A673 (cell line): ENCODE data around the gene GPC6. TPM values are rescaled to one million over a fixed set of nuclear protein-coding genes. Genes with fewer than 3 reads are reported as not detected.

Source experiments
- BruUV-seq: library from RNA; stranded (reverse); fragments of 400-500 nt; replicated peaks from 2 replicates; lab custom pipeline; 2021; lab: Mats Ljungman, UMichigan
- CTCF ChIA-PET: fragments of 300-600 bp; sonication (Branson Sonifier 250); formaldehyde crosslinking; loops from one replicate; lab custom pipeline; 2022; ENCODE audit warnings: antibody characterized with exemption; lab: Charles Lee
- POLR2A ChIA-PET: fragments of 300-600 bp; sonication (Branson Sonifier 250); formaldehyde crosslinking; loops from one replicate; lab custom pipeline; 2022; ENCODE audit warnings: antibody characterized with exemption; ENCODE audit not compliant: low non-redundant PET; lab: Charles Lee
- DNase-seq: peaks from one replicate; pipeline ENCODE4 v3.0.0-alpha.2; 2015; ENCODE audit warnings: low spot score
- H3K27ac ChIP-seq: fragments of 200-600 bp; sonication (generic); 2 replicates; pipeline ENCODE4 v1.5.1; 2016; ENCODE audit warnings: mixed run types, low read depth, mild to moderate bottlenecking, mixed read lengths, antibody characterized with exemption, low read length; ENCODE audit not compliant: poor library complexity, severe bottlenecking
- H3K27me3 ChIP-seq: fragments of 200-600 bp; sonication (generic); replicated peaks from 2 replicates; pipeline ENCODE4 v1.6.1; 2017; ENCODE audit warnings: mixed run types, low read depth, mild to moderate bottlenecking, mixed read lengths, antibody characterized with exemption, low read length; ENCODE audit not compliant: insufficient read depth, poor library complexity
- H3K36me3 ChIP-seq: fragments of 200-600 bp; sonication (generic); 2 replicates; pipeline ENCODE4 v1.6.1; 2016; ENCODE audit warnings: mixed run types, mild to moderate bottlenecking, mixed read lengths, antibody characterized with exemption, low read length; ENCODE audit not compliant: insufficient read depth, poor library complexity, severe bottlenecking
- H3K4me1 ChIP-seq: fragments of 200-600 bp; sonication (generic); 2 replicates; pipeline ENCODE4 v1.6.1; 2017; ENCODE audit warnings: mixed run types, mild to moderate bottlenecking, mixed read lengths, antibody characterized with exemption, low read length; ENCODE audit not compliant: insufficient read depth, poor library complexity, severe bottlenecking
- H3K4me3 ChIP-seq: fragments of 200-600 bp; sonication (generic); 2 replicates; pipeline ENCODE4 v1.5.1; 2016; ENCODE audit warnings: low read depth, mixed run types, mild to moderate bottlenecking, mixed read lengths, low read length; ENCODE audit not compliant: poor library complexity, severe bottlenecking
- H3K9me3 ChIP-seq: fragments of 200-600 bp; sonication (generic); 2 replicates; pipeline ENCODE4 v1.6.1; 2016; ENCODE audit warnings: mixed run types, low read depth, mild to moderate bottlenecking, mixed read lengths, antibody characterized with exemption, low read length; ENCODE audit not compliant: poor library complexity, severe bottlenecking
- CTCF ChIP-seq: fragments of 300-800, 200-600 bp; sonication (generic); conservative IDR thresholded peaks from 2 replicates; pipeline ENCODE4 v1.5.1; 2017; ENCODE audit warnings: low read depth, mild to moderate bottlenecking, antibody characterized with exemption, low read length, moderate library complexity, mixed read lengths
- EZH2 ChIP-seq: fragments of 200-600 bp; sonication (generic); IDR thresholded peaks from 2 replicates; pipeline ENCODE4 v1.6.1; 2017; ENCODE audit warnings: borderline replicate concordance, low read depth, mild to moderate bottlenecking, mixed read lengths, antibody characterized with exemption, low read length; ENCODE audit not compliant: poor library complexity, severe bottlenecking
- intact Hi-C: fragments of 100-400 bp; cut with micrococcal nuclease; formaldehyde crosslinking; loops from one replicate; pipeline ENCODE4 v1.10.0; 2022; ENCODE audit not compliant: unreplicated experiment
- total RNA-seq: library from RNA; stranded (reverse); gene quantifications from 2 replicates; pipeline ENCODE4 v1.2.3, GENCODE V29; 2021

GPC6 gene
- total RNA-seq, 1 experiment from 2014 or later: 23.3 TPM

GRCh38 chr13:93266681-93267080 is 40.1 kb downstream of the GPC6 start:
- no peak for DNase-seq
- CTCF ChIA-PET: no interaction called here
- no peak for TF ChIP-seq EZH2
- no peak for TF ChIP-seq CTCF
- Histone ChIP-seq H3K4me1 (peaks cover 67% of the 10 kb centered on the region), H3K27me3 (no peaks in the 10 kb centered on the region), H3K9me3 (no peaks in the 10 kb centered on the region), H3K36me3 (no peaks in the 10 kb centered on the region), H3K27ac (no peak overlapping the region), H3K4me3 (no peak overlapping the region)
- no TSS peak for BruUV-seq
- intact Hi-C loops: no loop called here
- POLR2A ChIA-PET: no interaction called here

- ChIA-PET CTCF (no interaction called here), POLR2A (no interaction called here)
- no TSS peak for BruUV-seq
- Histone ChIP-seq H3K9me3 (no peaks in the 10 kb centered on the region), H3K36me3 (no peaks in the 10 kb centered on the region), H3K27ac (no peak overlapping the region), H3K27me3 (no peaks in the 10 kb centered on the region), H3K4me1 (peaks cover 59% of the 10 kb centered on the region), H3K4me3 (no peak overlapping the region)
- intact Hi-C loops: no loop called here
- no peak for DNase-seq
- TF ChIP-seq EZH2: no peak
- no peak for TF ChIP-seq CTCF
Observed at GRCh38 chr13:93268327-93269028, 41.9 kb downstream of the GPC6 start.

GRCh38 chr13:93270769-93271742 is 44.4 kb downstream of the GPC6 start:
- TF ChIP-seq EZH2 (no peak), CTCF (no peak)
- H3K4me1 ChIP-seq: peaks cover 51% of the 10 kb centered on the region
- H3K27me3 ChIP-seq: no peaks in the 10 kb centered on the region
- ChIA-PET CTCF (no interaction called here), POLR2A (interaction anchor here (0.6 kb wide), 1 partner anchor 55 kb away, joined by 9 read pairs; no protein-coding TSS in a partner anchor)
- intact Hi-C loops: no loop called here
- no peak overlapping the region for H3K4me3 ChIP-seq
- H3K9me3 ChIP-seq: no peaks in the 10 kb centered on the region
- peak; percentile 67 for DNase-seq
- no TSS peak for BruUV-seq
- no peaks in the 10 kb centered on the region for H3K36me3 ChIP-seq
- H3K27ac ChIP-seq: peak overlapping the region; percentile 1
